HUES64 (cell line): ENCODE measurements around the gene USP31.
"Not testable (repeated sequence)": the region's sequence is repeated elsewhere in the genome, so short reads cannot be mapped to it uniquely, and the experiment has no call there.

ENCODE experiments used
- H3K27ac ChIP-seq: 2 replicates; pipeline ENCODE4 v1.7.0; 2013; ENCODE audit warnings: low read depth, low read length, inconsistent platforms
- H3K27me3 ChIP-seq: 2 replicates; pipeline ENCODE4 v1.6.1; 2013; ENCODE audit warnings: mild to moderate bottlenecking, low read length; ENCODE audit not compliant: insufficient read depth
- H3K36me3 ChIP-seq: 2 replicates; pipeline ENCODE4 v1.6.1; 2013; ENCODE audit warnings: mild to moderate bottlenecking, low read length; ENCODE audit not compliant: insufficient read depth
- H3K4me1 ChIP-seq: 2 replicates; pipeline ENCODE4 v1.6.1; 2013; ENCODE audit warnings: mild to moderate bottlenecking, low read length, moderate library complexity; ENCODE audit not compliant: insufficient read depth
- H3K4me3 ChIP-seq: 2 replicates; pipeline ENCODE4 v1.5.1; 2013; ENCODE audit warnings: mild to moderate bottlenecking, low read length, moderate library complexity
- H3K9ac ChIP-seq: 2 replicates; pipeline ENCODE4 v1.6.1; 2013; ENCODE audit warnings: mild to moderate bottlenecking, low read depth, low read length
- H3K9me3 ChIP-seq: 2 replicates; pipeline ENCODE4 v1.6.1; 2013; ENCODE audit warnings: low read depth, low read length; ENCODE audit not compliant: insufficient read depth
- WGBS: fragments of 150-250, 120-280 bp; methylation state at CpG from one replicate; pipeline ENCODE4 v1.1.7; 2013; ENCODE audit warnings: missing lambda C conversion rate; 5-methylcytosine and 5-hydroxymethylcytosine counted together

The USP31 gene

GRCh38 chr16:23145608-23146007 is 3.6 kb downstream of the USP31 start:
- Histone ChIP-seq H3K9me3 (no peaks in the 10 kb centered on the region), H3K4me1 (peaks cover 37% of the 10 kb centered on the region), H3K27me3 (peaks cover 7% of the 10 kb centered on the region; the same call in 1 of the 2 replicates), H3K36me3 (no peaks in the 10 kb centered on the region), H3K27ac (no peak overlapping the region), H3K9ac (no peak overlapping the region), H3K4me3 (no peak overlapping the region)
- 60% methylated on average over 3 of the region's 3 CpGs for WGBS

- 47% methylated on average over 6 of the region's 6 CpGs for WGBS
- Histone ChIP-seq H3K27ac (no peak overlapping the region), H3K4me3 (no peak overlapping the region), H3K4me1 (peaks cover 37% of the 10 kb centered on the region), H3K27me3 (peaks cover 3% of the 10 kb centered on the region; the same call in 1 of the 2 replicates), H3K9ac (no peak overlapping the region), H3K9me3 (no peaks in the 10 kb centered on the region), H3K36me3 (no peaks in the 10 kb centered on the region)
These were observed 4.1 kb downstream of the USP31 start for GRCh38 chr16:23145186-23145585.

- not testable (repeated sequence) for H3K36me3 ChIP-seq, H3K27ac ChIP-seq, H3K9ac ChIP-seq, H3K9me3 ChIP-seq, H3K4me3 ChIP-seq, H3K27me3 ChIP-seq
- peaks cover 37% of the 10 kb centered on the region for H3K4me1 ChIP-seq
- WGBS = 94% methylated on average over 9 of the region's 9 CpGs
These were observed 4.9 kb downstream of the USP31 start for GRCh38 chr16:23144393-23144792.

GRCh38 chr16:23143391-23143790 is 5.9 kb downstream of the USP31 start:
- H3K36me3 ChIP-seq = no peaks in the 10 kb centered on the region
- no peak overlapping the region for H3K4me3 ChIP-seq
- no peak overlapping the region for H3K27ac ChIP-seq
- 100% methylated on average over 1 of the region's 3 CpGs for WGBS
- no peaks in the 10 kb centered on the region for H3K27me3 ChIP-seq
- no peaks in the 10 kb centered on the region for H3K9me3 ChIP-seq
- peaks cover 37% of the 10 kb centered on the region for H3K4me1 ChIP-seq
- no peak overlapping the region for H3K9ac ChIP-seq

GRCh38 chr16:23141959-23142740 is 7.1 kb downstream of the USP31 start:
- Histone ChIP-seq H3K4me3 (no peak overlapping the region), H3K27ac (no peak overlapping the region), H3K4me1 (peaks cover 37% of the 10 kb centered on the region), H3K9me3 (no peaks in the 10 kb centered on the region), H3K36me3 (no peaks in the 10 kb centered on the region), H3K27me3 (no peaks in the 10 kb centered on the region), H3K9ac (no peak overlapping the region)
- 89% methylated on average over 7 of the region's 7 CpGs for WGBS

- H3K4me3 ChIP-seq = no peak overlapping the region
- H3K27me3 ChIP-seq = no peaks in the 10 kb centered on the region
- H3K36me3 ChIP-seq = no peaks in the 10 kb centered on the region
- peaks cover 32% of the 10 kb centered on the region for H3K4me1 ChIP-seq
- WGBS = 96% methylated on average over 6 of the region's 6 CpGs
- no peak overlapping the region for H3K27ac ChIP-seq
- H3K9ac ChIP-seq = no peak overlapping the region
- H3K9me3 ChIP-seq = no peaks in the 10 kb centered on the region
These were observed 7.8 kb downstream of the USP31 start for GRCh38 chr16:23141500-23141899.

GRCh38 chr16:23141033-23141432 is 8.2 kb downstream of the USP31 start:
- H3K4me3 ChIP-seq = no peak overlapping the region
- H3K9me3 ChIP-seq = no peaks in the 10 kb centered on the region
- no peaks in the 10 kb centered on the region for H3K36me3 ChIP-seq
- H3K4me1 ChIP-seq = peaks cover 30% of the 10 kb centered on the region
- 91% methylated on average over 3 of the region's 3 CpGs for WGBS
- H3K27me3 ChIP-seq = no peaks in the 10 kb centered on the region
- no peak overlapping the region for H3K9ac ChIP-seq
- H3K27ac ChIP-seq = no peak overlapping the region

GRCh38 chr16:23140107-23140506 is 9.1 kb downstream of the USP31 start:
- WGBS = 88% methylated on average over 2 of the region's 2 CpGs
- no peak overlapping the region for H3K4me3 ChIP-seq
- no peaks in the 10 kb centered on the region for H3K36me3 ChIP-seq
- peaks cover 21% of the 10 kb centered on the region for H3K4me1 ChIP-seq
- no peaks in the 10 kb centered on the region for H3K9me3 ChIP-seq
- H3K27ac ChIP-seq = no peak overlapping the region
- no peak overlapping the region for H3K9ac ChIP-seq
- no peaks in the 10 kb centered on the region for H3K27me3 ChIP-seq

GRCh38 chr16:23137818-23138217 is 11.4 kb downstream of the USP31 start:
- WGBS = 98% methylated on average over 4 of the region's 5 CpGs

GRCh38 chr16:23137256-23137655 is 12.0 kb downstream of the USP31 start:
- Histone ChIP-seq H3K9ac (no peak overlapping the region), H3K27me3 (no peaks in the 10 kb centered on the region), H3K27ac (no peak overlapping the region), H3K4me1 (peaks cover 25% of the 10 kb centered on the region), H3K4me3 (no peak overlapping the region), H3K9me3 (no peaks in the 10 kb centered on the region), H3K36me3 (no peaks in the 10 kb centered on the region)
- WGBS = no CpG with 5 or more reads among the region's 2 CpGs

More at GRCh38 chr16:23137818-23138217, 11.4 kb downstream of the USP31 start:
- Histone ChIP-seq H3K4me3 (no peak overlapping the region), H3K9ac (no peak overlapping the region), H3K9me3 (no peaks in the 10 kb centered on the region), H3K36me3 (no peaks in the 10 kb centered on the region), H3K27me3 (no peaks in the 10 kb centered on the region), H3K27ac (no peak overlapping the region), H3K4me1 (peaks cover 26% of the 10 kb centered on the region; the same call in 1 of the 2 replicates)

GRCh38 chr16:23134274-23134673 is 15.0 kb downstream of the USP31 start:
- Histone ChIP-seq H3K9me3 (no peaks in the 10 kb centered on the region), H3K4me1 (peaks cover 28% of the 10 kb centered on the region), H3K27me3 (no peaks in the 10 kb centered on the region), H3K36me3 (no peaks in the 10 kb centered on the region), H3K4me3 (no peak overlapping the region), H3K9ac (no peak overlapping the region), H3K27ac (no peak overlapping the region)
- WGBS = 80% methylated on average over 3 of the region's 3 CpGs
